ENCODE results near the gene MROH9.
A peak's percentile ranks its signal among the peaks of the same experiment; 100 is the strongest.
"Not testable (repeated sequence)": the region's sequence is repeated elsewhere in the genome, so short reads cannot be mapped to it uniquely, and the experiment has no call there.

Gene MROH9, protein sequence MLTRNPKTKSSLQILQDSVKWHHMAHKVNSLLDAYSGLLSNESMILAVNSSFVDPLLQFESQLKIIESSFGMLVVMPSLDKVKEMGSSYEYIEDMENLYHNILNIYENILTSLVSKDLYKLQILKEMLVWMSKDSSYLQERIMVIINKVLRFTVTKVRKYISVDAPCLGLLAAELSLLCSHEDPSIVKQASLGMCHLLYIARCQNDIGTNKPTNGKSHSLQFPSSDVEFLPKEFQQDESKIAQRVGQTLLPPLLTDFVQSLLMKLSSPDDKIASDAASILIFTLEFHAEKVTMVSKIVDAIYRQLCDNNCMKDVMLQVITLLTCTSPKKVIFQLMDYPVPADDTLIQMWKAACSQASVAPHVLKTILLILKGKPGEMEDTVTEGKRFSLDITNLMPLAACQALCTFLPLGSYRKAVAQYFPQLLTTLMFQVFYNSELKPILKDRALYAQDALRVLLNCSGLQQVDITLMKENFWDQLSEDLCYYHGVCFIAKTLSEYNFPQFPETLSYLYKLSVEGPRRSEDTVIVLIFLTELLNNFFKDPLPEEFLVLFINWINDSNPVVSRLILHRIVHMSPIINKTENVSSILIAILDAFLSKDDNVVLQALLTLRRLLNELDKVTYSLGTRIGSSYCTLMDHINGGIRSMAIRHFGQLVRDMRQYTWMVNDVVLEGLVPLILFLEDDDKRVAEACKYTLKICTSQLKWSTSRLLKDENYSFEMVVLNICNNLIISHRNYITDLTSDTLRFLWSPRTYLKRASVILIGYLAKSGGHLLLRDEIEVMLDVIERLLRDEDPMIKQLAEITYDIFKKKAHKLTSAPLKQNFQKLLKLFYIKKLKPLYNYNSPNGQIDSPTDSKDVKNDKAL

DNA sequence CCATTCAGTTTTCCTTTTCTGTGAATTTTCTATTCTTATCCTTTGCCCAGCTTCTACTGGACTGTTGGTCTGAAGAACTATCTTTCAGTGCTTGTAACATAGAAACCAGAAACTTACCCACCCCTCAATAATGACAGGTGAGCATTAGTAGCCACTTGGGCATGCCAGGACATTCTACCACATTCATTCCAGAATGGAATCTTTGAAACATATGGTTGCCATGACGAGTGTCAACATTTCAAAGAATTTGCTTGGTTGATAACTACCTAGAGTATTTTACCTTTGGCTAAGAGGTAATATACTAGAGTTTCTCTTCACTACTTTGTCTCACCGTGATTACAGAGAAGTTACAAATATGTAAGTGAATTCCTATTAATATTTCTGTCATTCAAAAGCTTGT is at the start of gene MROH9:
MROH9 (plus strand) TSS at position 304 of the 400 bp plus-strand sequence. CDS start 10,023 bp downstream, outside the sequence.
- no peak for DNase-seq (ENCODE audit: low spot score)

DNA sequence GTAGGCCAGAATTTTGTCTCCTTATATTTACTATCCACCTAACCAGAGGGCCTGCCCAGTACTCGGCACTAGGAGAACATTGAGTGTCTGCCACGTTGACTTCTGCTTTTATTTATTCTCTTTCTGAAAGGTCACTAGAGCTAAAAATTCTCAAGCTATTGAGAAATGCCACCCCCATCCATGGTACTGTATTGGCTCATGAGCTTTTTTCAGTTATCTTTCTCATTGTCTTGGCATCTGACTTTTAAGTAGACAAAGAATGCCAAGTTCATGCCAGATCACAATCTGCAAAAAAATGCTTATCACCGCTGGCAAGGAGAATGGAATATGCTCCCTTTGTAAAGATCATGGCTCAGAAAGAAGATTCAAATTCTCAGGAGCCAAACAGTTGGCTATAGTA is 49.8 kb upstream of the MROH9 start:
- DNase-seq (ENCODE audit: low spot score): no peak

DNA sequence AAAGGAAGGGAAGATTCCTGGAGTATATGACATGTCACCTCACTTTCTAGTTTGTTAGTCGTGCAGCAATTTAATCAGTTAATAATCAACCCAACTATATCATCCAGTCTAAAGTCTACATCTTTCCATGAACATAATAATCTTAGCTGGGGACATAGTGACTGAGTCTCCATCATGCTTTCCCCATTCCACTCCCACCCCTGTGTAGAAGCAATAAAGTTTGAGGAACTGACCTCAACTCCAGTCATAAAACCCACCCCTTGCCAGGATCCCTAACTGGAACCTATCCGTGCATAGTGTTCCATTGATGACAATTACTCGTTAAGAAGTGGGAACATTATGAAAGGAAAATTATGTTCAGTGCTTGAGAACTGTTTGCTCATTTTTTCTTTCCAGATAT is 48.9 kb upstream of the MROH9 start:
- peak; percentile 3 for DNase-seq (ENCODE audit: low spot score)

DNA sequence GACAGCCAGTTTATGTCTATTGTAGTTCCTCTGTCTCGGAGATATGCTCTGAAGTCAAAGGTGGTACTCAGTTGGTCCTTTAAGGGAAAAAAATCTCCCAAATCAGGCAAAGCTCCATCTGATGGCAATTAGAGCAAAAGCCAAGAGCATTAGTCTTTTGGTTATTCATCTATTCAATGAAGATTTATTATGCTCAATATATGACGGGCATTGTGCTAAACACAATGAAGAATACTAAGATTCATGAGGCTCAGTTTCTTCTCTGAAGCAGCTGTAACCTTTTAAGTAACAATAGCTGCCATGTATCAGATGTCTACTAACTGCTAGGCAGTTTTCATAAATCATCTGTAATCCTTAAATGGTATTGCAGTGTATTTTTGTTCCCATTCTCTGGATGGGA is 47.6 kb upstream of the MROH9 start:
- DNase-seq (ENCODE audit: low spot score): no peak

DNA sequence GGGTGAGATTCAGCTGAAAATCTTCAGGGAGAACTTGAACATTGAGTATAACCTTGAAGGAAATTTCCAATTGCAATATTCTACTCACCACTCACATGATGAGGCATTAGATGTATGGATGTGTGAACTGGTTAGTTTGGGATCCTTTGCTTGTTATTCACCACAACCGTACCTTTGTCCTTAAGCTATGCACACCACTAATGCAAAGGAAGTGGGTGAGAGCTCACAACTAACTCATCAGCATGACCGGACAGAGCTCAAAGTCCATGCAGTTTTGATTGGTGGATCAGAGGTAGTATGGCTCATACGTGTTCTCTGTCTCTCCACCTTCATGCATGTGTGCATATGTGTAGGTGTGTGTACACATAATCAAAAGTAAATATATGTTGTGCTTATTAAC is 43.5 kb upstream of the MROH9 start:
- peak; percentile 36 for DNase-seq (ENCODE audit: low spot score)

DNA sequence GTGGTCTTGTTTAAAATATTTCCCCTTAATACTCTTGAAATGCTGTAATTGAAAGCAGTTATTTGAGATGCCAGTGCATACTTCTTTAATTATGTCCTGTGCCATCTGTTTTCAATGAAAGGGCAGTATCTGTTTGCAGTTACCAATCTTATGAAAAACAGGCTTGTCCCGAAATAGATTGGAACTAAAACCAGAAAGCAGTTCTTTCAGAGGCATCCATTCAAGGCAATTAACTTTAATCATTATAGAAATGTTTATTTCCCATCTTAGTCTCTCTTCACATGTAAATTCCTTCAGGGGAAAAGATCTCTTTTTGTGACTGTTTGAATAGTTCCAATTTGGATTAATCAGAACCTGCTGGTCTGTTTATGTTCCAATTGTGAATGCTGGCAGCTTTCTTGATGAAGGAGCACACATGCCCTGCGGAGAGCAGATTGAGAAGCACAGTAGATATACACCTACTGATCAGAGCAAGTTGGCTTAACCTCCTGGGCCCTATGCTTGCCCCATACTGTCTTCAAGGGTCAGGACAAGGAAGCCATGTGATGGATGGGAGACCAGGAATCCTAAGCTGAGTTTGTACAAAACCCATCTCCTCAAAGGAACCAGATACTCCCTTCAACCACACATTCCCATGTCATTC is 41.6 kb upstream of the MROH9 start:
- DNase-seq (ENCODE audit: low spot score): no peak

DNA sequence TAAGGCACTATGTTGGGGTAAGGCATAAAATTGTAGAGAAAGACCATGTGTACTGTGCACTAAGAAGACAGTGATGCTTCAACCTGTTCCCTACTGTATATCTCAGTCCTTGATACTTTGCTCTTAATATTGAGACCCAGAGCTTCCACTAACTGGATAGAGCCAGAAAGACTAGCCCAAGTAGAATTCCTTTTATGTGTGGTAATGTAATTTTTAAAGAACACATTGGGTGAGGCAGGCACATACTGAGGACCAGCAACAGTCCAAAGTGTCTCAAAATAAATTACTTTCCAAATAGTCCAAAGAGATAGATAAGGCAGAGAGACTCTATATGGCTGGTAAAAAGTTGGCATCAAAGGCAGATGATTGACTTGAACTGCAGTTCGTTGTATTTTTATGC is 31.4 kb upstream of the MROH9 start:
- DNase-seq (ENCODE audit: low spot score): no peak

DNA sequence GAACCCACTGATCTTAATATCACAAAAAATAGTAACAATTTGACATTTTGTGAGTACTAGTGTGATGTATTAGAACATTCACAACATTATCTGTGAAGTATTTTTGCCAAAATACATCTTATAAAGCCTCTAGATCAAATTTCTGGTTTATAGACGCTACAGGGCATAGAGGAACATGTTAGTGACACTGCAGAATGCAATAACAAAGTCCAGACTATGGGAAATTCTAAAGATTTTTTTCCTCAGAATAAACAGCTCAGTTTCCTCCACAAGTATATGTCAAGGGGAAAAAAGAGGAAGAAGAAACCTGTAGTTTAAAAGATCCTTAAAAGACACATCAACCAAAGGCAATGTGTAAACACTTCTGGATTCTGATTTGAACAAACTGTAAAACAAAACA is 26.4 kb upstream of the MROH9 start:
- no peak for DNase-seq (ENCODE audit: low spot score)

DNA sequence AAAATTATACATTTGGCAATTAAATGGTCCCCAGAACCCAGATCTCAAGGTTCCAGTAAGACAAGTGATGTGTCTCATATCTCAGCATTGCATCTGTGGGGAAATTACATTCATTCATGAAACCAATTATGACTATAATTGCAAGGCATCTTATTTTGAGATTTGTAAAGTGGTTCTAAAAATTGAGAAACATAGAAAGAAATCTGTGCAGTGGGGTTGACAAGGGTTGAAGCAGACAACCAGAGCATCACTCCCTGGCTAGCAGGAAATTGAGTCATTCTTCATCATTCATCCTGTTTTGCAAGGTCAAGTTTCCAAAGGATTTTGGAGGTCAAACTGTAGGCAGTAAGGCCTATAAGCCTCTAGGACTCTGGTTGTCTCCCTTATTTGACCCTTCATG is 25.1 kb upstream of the MROH9 start:
- no peak for DNase-seq (ENCODE audit: low spot score)

DNA sequence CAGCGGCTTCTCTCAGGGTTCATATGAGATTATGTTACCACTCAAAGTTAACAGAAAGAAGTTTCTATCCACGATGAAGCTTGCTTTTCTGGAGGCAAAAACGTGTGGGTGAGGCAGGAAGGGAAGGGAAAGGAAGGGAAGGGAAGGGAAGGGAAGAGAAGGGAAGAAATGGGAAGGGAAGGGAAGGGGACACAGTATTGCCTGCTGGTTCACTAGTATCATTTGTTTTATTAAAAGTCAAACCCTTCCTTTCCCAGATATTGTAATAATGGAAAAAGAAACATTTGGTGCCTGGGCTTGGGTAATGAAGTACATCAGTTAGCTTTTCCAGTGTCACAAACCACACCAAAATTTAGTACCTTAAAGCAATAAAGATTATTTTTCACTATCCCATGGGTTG is 18.0 kb upstream of the MROH9 start:
- no peak for DNase-seq (ENCODE audit: low spot score)

DNA sequence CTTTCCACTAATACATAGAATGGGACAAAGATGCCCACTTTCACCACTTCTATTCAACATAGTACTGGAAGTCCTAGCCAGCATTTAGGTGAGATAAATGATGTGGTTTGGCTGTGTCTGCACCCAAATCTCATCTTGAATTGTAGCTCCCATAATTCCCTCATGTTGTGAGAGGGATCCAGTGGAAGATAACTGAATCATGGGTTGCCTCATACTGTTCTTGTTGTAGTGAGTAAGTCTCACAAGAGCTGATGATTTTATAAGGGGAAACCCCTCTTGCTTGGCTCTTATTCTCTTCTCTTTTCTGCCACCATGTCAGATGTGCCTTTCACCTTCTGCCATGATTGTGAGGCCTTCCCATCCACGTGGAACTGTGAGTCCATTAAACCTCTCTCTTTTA is 10.7 kb upstream of the MROH9 start:
- not testable (repeated sequence) for DNase-seq (ENCODE audit: low spot score)

DNA sequence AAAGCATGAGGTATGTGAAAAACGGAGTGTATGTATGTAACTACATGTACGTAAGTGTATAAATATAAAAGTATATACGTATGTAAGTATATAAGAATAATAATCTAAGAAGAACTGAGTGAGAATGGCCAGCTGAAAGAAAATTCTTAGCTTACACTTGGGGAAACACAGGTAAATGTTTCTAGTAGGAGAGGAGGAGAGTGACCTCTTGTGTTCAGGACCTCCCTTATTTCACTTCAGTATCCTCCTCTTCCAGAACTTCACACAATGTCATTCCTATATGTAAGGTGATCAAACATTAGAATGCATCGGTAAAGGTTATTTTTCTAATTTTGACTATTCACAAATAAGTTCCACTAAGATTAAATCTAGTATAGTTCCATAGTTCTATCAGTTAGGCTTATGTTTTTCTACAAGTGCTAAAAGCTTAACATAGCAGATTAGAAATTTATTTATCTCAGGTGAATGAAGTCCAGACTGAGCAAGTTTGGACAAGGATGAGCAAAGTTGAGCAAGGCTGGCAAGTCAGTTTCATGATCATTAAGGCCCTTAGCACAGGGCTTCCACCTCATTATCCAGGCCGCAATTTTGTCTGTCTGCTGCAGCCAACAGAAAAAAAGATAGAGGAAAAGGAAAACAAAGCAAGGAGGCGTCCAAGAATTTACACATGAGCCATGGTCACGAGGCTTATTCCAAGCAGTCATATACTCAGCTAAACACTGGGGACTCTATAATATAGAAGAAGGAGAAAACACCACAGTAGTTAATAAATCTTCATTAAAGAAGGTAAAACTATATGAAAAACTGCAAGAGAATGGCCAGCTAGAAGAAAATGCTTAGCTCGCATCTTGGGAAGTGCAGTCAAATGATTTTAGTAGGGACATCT is 7.1 kb upstream of the MROH9 start:
- DNase-seq (ENCODE audit: low spot score): peak; percentile 14

DNA sequence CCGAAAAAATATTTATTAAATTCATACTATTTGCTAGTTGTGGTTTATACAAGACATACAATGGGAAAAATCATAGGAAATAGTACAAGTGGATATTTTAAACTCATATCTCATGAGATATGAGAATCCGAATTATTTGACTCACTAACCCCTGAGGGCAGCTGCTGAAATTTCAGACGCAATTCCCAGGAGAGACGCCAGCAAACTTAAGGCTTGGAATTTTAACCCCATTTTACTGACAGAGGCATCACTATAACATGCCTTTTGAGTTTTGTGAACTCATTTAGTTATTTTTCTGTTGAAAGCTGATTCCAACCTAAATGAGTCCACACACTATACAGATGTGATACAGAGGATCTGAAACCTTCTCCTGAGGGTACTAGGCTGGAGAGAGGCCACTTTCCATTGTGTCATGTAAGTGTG is 5.9 kb upstream of the MROH9 start:
- no peak for DNase-seq (ENCODE audit: low spot score)

DNA sequence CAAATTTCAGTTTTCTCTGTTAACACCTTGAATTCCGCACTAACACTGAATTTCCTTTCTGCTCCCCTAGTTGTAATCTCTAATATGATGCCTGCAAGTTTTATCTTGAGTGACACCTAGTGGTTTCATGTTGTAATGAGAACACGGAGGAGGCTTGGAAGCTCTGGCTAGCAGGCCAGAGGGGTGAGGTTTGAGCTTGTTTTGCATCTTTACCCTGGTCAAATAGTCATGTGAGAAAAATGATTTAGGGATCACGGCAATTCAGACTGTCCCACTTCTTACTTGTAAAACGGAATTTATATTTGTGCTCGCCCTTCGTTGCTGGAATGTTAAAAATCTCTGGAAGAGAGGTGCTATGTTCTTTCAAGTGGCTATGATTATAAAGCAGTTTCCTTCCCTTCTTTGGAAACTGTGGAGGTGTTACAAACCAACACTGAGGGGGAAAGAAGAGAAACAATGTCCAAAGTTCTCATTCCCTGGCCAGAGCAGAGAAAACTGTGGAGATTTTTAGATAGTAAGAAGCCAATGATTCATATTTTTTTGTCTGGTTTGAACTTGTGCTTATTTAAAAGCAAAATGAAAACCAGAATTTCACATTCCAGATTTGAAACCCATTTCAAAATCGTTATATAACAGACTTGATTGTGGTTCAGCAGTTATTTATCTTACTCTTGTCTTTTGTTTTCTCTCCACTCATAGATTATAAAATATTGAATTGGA is 5.3 kb upstream of the MROH9 start:
- peak; percentile 55 for DNase-seq (ENCODE audit: low spot score)

DNA sequence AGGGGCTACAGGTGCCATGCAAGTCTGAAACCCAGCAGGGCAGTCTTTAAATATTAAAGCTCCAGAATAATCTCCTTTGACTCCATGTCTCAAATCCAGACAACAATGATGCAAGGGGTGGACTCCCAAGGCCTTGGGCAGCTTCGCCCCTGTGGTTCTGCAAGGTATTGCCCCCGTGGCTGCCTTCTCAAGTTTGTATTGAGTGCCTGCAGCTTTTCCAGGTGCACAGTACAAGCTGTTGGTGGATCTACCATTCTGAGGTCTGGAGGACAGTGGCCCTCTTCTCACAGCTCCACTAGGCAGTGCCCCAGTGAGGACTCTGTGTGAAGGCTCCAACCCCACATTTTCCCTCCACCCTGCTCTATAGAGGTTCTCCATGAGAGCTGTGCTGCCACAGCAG is 3.7 kb upstream of the MROH9 start:
- no peak for DNase-seq (ENCODE audit: low spot score)

DNA sequence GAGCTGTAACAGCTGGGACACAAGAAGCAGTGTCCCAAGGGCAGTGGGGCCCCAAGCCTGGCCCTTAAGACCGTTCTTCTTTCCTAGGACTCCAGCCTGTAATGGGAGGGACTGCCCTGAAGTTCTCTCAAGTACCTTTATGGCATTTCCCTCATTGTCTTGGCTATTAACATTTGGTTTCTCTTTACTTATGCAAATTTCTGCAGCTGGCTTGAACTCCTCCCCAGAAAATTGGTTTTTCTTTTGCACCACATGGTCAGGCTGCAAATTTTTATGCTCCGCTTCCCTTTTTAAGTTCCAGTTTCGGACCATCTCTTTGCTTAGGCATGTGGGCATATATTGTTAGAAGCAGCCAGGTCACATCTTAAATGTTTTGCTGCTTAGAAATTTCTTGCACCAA is 3.1 kb upstream of the MROH9 start:
- no peak for DNase-seq (ENCODE audit: low spot score)

DNA sequence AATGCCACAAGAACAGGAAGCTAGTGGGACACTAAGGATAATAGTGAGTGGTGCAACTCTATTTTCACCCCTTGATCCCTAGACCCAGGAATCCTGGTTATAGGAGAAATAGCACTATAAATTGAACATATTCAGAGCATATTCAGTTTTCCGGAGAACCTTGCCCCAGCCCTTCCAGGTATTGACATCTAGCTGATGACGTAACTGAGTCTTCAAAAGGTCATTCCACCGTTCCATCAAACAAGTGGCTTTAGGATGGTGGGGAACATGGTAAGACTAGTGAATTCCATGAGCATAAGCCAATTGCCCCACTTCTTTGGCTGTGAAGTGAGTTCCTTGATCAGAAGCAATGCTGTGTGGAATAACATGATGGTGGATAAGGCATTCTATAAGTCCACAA is 2.9 kb downstream of the MROH9 start:
- no peak for DNase-seq (ENCODE audit: low spot score)

DNA sequence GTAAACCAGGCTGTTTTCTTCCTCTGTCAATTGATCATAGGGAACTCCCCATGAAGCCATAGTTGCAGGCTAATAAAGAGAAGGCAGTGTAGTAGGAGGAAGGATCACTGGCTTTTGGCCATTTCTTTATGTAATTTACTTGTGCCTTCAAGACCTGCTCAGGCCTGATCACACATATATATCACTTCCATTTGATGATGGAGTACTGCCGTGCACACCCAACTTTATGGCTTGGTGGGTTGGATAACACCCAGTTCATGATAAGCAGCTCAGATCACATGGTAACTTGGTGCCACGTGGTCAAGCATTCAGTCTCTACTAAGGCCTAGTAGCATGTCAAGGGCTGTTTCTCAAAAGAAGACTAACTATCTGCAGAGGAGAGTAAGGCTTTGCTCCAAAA is 4.1 kb downstream of the MROH9 start:
- no peak for DNase-seq (ENCODE audit: low spot score)

DNA sequence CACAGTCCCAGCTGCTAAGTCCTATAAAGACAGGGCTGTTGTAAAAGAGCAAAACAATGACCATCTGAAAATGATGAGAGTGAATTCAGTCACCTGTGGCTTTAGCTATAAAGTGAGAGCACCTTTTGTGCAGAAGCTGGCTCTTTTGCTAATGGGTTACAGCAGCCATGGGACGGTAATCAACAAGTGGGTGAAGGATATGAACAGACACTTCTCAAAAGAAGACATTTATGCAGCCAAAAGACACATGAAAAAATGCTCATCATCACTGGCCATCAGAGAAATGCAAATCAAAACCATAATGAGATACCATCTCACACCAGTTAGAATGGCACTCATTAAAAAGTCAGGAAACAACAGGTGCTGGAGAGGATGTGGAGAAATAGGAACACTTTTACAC is 16.4 kb downstream of the MROH9 start:
- not testable (repeated sequence) for DNase-seq (ENCODE audit: low spot score)

DNA sequence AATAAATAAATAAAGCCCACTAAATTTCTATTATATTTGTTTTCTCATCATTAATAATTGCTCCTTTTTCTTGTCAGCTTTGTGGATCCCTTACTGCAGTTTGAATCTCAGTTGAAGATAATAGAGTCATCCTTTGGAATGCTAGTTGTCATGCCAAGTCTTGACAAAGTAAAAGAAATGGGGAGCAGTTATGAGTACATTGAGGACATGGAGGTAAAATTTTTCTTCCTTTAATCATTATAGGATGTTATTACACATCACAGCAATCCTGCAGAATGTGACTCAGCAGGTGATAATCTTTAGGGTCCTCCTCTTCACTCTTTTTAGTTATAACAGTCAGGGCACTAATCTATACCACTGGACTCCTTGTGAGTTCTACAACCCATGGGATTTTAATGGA is 24.1 kb downstream of the MROH9 start:
- DNase-seq (ENCODE audit: low spot score): no peak

DNA sequence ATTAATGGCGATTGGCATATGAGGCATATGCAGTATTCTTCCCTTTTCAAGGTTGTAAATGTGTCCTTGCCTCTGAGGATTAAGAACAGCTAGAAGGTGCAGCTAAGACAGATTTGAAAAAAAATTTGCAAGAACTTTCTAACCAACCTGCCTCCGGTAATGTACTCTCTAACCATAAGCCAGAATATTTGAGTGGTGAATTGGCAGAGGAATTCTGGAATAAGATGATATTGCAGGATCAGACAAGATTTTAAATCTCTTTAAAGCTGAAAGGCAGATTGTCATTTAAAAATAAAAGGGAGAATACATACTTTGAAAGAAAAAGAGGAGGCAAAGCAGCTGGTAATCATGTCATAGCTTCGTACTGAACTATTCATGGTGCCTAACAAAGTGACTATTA is 29.2 kb downstream of the MROH9 start:
- DNase-seq (ENCODE audit: low spot score): no peak

Data from SW480 (cell line).